NCI-H2107 treated with DMSO at 0.1 percent for 48 hours (cell line): Measurements from ENCODE around the gene MAML2.
"Not testable (repeated sequence)": the region's sequence is repeated elsewhere in the genome, so short reads cannot be mapped to it uniquely, and the experiment has no call there.

Experiments
- DNase-seq: peaks from one replicate; lab custom pipeline; 2025; ENCODE audit not compliant: unreplicated experiment; lab: John Stamatoyannopoulos, UW

Gene MAML2

GRCh38 chr11:96272529-96273222 lies 70.3 kb downstream of the MAML2 start:
- DNase-seq = no peak

DNA sequence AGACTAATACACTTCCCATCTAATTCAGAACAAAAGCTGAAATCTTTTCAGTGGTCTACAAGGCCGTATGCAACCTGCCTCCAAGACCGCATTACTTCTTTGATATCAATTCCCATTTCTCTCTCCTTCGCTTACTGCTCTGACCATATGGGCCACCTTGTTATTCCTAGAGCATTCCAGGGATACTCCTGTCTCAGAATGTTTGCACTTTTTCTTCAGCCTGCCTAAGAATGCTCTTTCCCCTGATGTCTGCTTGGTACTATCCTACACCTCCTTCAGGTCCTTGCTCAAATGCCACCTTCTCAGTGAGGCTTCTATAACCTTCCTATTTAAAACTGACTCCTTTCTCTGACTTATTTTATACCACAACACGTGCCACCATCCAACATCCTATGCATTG lies 71.2 kb downstream of the MAML2 start:
- no peak for DNase-seq

- DNase-seq = not testable (repeated sequence)
Measured at GRCh38 chr11:96271352-96271751, 71.6 kb downstream of the MAML2 start.

DNA sequence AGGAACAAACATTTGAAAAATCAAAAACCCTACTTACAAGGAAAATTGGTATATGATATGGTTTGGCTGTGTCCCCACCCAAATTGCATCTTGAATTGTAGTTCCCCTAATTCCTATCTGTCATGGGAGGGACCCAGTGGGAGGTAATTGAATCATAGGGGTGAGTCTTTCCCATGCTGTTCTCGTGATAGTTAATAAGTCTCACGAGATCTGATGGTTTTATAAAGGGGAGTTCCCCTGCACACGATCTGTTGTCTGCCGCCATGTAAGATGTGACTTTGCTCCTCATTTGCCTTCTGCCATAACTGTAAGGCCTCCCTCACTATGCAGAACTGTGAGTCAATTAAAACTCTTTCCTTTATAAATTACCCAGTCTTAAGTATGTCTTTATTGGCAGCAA lies 74.5 kb downstream of the MAML2 start:
- DNase-seq = not testable (repeated sequence)

DNA sequence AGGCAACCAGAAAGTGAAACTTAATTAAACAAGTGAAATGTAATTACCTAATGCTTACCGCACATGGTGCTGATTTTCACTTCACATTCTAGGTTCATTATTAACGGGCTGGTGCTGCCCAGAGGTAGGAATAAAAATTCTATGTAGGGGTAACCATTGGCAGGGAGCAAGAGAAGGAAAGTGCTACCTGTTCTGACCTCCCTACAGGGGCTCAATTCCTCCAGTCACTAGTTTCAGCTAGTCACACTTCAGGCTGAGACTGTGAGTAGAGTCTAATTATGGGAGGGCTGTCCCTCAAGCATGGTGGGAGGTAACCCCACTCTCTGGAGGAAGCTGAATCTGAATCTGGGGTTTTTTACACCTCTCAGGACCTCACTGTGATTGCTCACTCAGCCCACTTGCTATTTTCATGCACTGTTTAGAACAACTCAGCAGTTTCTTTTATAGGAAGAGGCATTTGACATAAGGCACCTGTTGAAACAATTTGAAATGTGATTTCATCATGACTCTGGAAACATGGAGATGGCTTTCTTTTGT lies 75.4 kb downstream of the MAML2 start:
- peak; percentile 23 for DNase-seq

GRCh38 chr11:96267001-96267495 lies 75.9 kb downstream of the MAML2 start:
- no peak for DNase-seq

- no peak for DNase-seq
Measured at GRCh38 chr11:96265972-96266371, 77.0 kb downstream of the MAML2 start.

- DNase-seq = no peak
Measured at GRCh38 chr11:96265220-96265737, 77.7 kb downstream of the MAML2 start.

DNA sequence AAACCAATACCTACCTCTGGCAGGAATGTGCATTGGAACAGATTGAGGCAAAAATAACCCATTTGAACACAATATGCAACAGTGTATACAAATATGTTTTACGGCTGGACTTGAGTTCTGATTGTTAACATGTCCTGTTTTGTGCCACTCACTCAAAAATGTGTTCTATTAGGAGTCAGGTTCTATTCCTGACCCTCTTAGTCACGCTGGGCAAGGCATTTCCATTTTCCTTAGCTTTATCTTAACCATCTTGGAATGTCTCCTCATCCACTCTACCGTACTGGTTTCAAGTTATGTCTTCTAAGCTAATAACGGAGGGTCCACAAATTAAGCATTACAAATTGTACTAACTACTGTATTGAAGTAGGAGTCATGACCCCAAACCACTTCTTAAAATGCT lies 78.6 kb downstream of the MAML2 start:
- DNase-seq = no peak

DNA sequence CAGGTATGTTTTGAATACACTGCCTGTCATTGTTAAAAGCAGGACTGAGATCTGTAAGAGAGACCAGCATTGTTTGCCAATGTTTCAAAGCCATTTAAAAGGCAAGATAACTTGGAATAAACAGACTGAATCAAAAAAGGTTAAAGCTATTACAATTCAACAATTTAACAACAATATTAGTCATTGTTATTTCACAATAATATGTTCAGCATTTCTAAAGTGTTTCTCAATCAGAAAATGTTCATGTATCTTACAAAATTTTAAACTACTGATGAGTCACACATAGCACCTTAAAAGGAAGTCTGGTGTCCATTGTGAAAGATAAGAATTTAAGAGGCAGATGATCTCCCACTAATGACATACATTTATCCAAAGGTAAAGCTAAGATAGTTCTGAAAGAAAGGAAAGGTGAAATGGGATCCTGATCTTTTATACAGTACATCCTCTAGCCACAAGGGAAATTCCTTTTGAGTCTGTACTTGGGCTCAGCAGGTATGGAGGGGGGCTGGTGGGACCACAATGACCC lies 79.7 kb downstream of the MAML2 start:
- DNase-seq = no peak

DNA sequence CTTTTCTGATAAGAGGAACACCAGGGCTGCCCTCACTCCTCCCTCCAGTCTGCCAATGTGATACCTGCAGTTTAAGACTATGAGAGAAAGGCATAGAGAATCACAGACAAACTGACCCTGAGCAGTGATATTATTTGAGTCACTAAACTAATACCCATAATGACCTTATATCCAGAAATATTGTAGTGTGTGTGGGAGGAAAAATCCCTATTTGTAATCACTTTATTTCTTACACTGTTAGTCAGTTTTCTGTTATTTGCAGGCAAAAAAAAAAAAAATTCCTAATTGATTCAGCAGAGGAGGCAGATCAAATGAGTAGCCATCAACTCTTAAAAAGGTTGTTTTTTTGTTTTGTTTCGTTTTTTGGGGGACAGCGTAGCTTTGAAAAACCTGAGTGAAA lies 82.5 kb downstream of the MAML2 start:
- no peak for DNase-seq

GRCh38 chr11:96260067-96260511 lies 82.9 kb downstream of the MAML2 start:
- no peak for DNase-seq

DNA sequence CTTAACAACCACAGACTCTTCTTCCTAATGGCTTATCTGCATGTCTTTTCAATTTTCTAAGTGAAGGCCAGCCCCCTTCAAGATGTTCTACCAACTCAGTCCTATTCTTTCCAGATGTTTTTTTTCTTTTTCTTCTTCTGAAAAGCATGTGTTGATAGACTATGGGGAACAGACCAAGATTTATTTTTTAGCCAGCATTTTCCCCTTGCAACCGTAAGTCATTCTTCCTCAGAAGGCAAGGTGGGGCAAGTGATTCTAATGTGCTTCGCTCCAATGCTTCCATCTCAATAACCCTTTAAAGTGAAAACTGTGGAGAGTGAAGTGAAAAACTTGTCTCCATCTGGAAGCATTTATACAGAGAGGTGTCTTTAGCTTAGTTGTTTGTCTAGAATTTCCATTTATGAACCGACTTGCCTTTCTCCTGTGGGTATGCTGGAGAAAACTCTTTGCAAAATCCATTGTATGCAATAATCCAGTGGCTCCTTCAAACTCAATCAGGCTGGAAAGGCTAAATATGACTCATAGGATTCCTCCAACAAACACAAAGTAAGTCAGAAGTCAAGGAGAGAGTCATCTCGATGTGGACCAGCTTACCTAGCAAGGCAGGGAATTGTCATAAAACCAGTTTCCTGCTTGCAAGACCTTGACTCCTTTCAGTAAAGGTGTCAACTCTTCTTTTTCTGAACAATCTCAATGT lies 83.7 kb downstream of the MAML2 start:
- DNase-seq = no peak

GRCh38 chr11:96257972-96258934 lies 84.7 kb downstream of the MAML2 start:
- no peak for DNase-seq

DNA sequence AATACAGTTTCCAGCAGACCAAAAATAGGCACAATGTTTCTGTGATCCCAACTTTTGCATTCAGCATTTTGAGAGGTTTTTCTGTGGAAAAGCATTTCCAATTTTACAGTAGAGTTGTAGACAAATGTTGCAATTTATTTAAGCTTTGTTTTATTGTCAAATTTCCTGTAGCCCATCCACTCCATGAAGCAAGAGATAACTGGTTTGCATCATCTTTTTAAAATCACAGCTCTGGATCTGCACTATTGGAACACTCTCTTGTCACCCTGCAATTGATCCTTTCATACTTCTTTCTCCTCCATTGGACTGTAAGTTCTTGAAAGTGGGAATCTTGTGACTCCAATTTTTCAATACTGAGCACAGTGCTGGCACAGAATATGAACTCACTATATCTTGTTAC lies 86.0 kb downstream of the MAML2 start:
- DNase-seq = no peak

DNA sequence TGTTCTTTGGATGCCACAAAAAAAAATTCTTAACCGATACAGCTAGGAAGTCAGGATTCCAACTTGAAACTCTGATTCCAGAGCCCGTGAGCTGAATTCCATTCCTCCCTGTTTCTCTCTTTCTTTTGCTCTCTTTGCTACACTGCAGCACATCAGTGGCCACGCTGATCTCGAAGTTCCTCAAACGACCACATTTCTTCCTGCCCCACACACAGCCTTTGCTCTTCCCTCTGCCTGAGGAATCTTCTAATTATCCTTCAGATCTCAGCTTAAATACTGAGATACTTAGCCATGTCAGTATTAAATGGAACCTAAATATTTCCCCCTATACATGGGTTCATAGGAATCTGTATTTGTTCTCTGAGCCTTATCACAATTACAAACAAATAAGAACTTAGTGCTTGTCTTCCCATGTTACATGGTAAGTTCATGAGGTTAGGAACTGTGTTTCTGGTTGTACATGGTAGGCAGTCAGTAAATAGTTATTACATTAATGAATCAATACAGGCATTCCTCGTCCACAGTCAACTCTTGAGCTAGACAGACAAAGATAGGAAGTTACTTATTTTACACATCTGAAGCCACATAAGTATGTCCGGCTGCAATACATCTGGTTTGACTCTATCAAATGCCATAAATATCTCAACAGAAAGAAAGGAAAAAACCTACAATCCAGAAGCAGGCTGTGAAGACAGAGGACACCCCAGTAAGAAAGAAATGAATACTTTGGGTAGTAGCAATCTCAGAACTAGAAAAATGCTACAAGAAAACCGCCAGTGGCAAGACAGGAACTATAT lies 86.6 kb downstream of the MAML2 start:
- DNase-seq = no peak

- no peak for DNase-seq
Measured at GRCh38 chr11:96254854-96255253, 88.1 kb downstream of the MAML2 start.

- no peak for DNase-seq
Measured at GRCh38 chr11:96254087-96254486, 88.9 kb downstream of the MAML2 start.

DNA sequence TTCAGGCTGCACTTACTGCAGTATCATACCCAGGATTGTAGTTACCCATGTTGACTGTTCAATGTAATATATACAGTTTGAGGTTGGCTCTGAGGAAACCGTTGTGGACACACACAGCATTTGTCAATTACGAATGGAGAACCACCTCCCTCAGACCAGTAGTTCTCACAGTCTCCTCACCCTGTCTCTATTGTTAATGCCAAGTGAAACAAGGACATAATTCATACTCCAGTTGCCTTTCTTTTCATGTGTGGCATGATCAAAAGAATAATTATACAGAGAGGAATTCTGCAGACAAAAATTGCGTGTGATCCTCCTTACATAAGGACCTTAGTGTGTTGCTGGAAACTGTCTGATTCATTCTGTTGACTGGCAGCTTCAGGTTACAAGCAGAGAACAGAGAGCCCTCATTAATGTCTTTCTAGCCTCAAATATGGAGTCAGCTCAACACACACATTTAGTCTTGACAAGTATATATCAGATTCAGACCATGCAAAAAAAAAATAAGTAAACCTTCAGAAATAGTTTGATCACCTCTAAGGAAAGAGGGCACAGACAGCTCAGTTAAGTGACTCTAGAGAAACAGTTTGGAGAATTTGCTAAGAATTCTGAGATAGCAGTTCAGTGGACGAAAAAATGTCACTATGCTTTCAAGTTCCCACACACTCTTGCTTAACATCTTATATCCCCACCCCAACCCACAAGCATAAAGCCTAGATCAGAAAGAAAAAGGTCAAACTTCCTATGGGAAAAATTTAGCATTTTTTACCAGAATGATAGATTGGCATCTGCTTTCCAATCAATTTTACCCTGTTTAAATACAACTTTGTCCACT lies 96.1 kb downstream of the MAML2 start:
- DNase-seq = peak; percentile 77
